HUES6 (cell line): ENCODE measurements around the gene PARP11.

Experiments
- H3K27ac ChIP-seq: 2 replicates; pipeline ENCODE4 v1.7.0; 2013; ENCODE audit warnings: low read depth, mild to moderate bottlenecking, low read length, inconsistent platforms
- H3K27me3 ChIP-seq: 2 replicates; pipeline ENCODE4 v1.6.1; 2013; ENCODE audit warnings: low read length; ENCODE audit not compliant: control insufficient read depth, insufficient read depth
- H3K36me3 ChIP-seq: 2 replicates; pipeline ENCODE4 v1.6.1; 2013; ENCODE audit warnings: low read length; ENCODE audit not compliant: control insufficient read depth, insufficient read depth
- H3K4me1 ChIP-seq: 2 replicates; pipeline ENCODE4 v1.6.1; 2013; ENCODE audit warnings: low read length; ENCODE audit not compliant: control insufficient read depth, insufficient read depth
- H3K4me3 ChIP-seq: 2 replicates; pipeline ENCODE4 v1.5.1; 2013; ENCODE audit warnings: low read depth, low read length
- H3K9ac ChIP-seq: one replicate; pipeline ENCODE4 v1.6.1; 2013; ENCODE audit warnings: mild to moderate bottlenecking, low read length
- H3K9me3 ChIP-seq: 2 replicates; pipeline ENCODE4 v1.6.1; 2013; ENCODE audit warnings: low read depth, low read length; ENCODE audit not compliant: control insufficient read depth, insufficient read depth

The PARP11 gene

GRCh38 chr12:3821441-3821840, 51.8 kb downstream of the PARP11 start:
- Histone ChIP-seq H3K27ac (peak overlapping the region; percentile 76), H3K9me3 (no peaks in the 10 kb centered on the region), H3K4me1 (peaks cover 12% of the 10 kb centered on the region), H3K9ac (peak overlapping the region; percentile 3), H3K4me3 (0 out of 2 replicates have a peak overlapping the region, but pooled peaks have one; percentile 6), H3K36me3 (peaks cover 14% of the 10 kb centered on the region), H3K27me3 (no peaks in the 10 kb centered on the region)

GRCh38 chr12:3820122-3820521, 53.1 kb downstream of the PARP11 start:
- no peaks in the 10 kb centered on the region for H3K9me3 ChIP-seq

GRCh38 chr12:3816266-3816665, 56.9 kb downstream of the PARP11 start:
- H3K9ac ChIP-seq, result no peak overlapping the region
- H3K27me3 ChIP-seq, result no peaks in the 10 kb centered on the region
- H3K27ac ChIP-seq, result no peak overlapping the region
- no peak overlapping the region for H3K4me3 ChIP-seq
- peaks cover 6% of the 10 kb centered on the region for H3K4me1 ChIP-seq
- H3K9me3 ChIP-seq, result no peaks in the 10 kb centered on the region
- 0 out of 2 replicates have a peak, but pooled peaks cover 4% of the 10 kb centered on the region for H3K36me3 ChIP-seq

More at GRCh38 chr12:3820122-3820521, 53.1 kb downstream of the PARP11 start:
- Histone ChIP-seq H3K27ac (no peak overlapping the region), H3K4me1 (peaks cover 12% of the 10 kb centered on the region), H3K9ac (no peak overlapping the region), H3K36me3 (0 out of 2 replicates have a peak, but pooled peaks cover 7% of the 10 kb centered on the region), H3K27me3 (no peaks in the 10 kb centered on the region), H3K4me3 (no peak overlapping the region)

- no peak overlapping the region for H3K9ac ChIP-seq
- H3K27me3 ChIP-seq, result no peaks in the 10 kb centered on the region
- H3K9me3 ChIP-seq, result no peaks in the 10 kb centered on the region
- no peaks in the 10 kb centered on the region for H3K4me1 ChIP-seq
- H3K36me3 ChIP-seq, result 0 out of 2 replicates have a peak, but pooled peaks cover 4% of the 10 kb centered on the region
- H3K27ac ChIP-seq, result no peak overlapping the region
- H3K4me3 ChIP-seq, result no peak overlapping the region
Measured at GRCh38 chr12:3815094-3815766, 58.0 kb downstream of the PARP11 start.

GRCh38 chr12:3810540-3810939, 62.7 kb downstream of the PARP11 start:
- Histone ChIP-seq H3K4me1 (peaks cover 3% of the 10 kb centered on the region; the same call in 1 of the 2 replicates), H3K27me3 (no peaks in the 10 kb centered on the region)

GRCh38 chr12:3810016-3810370, 63.2 kb downstream of the PARP11 start:
- H3K9me3 ChIP-seq, result no peaks in the 10 kb centered on the region
- no peak overlapping the region for H3K4me3 ChIP-seq
- H3K4me1 ChIP-seq, result peaks cover 3% of the 10 kb centered on the region; the same call in 1 of the 2 replicates
- H3K9ac ChIP-seq, result no peak overlapping the region
- no peaks in the 10 kb centered on the region for H3K36me3 ChIP-seq
- 0 out of 2 replicates have a peak overlapping the region, but pooled peaks have one; percentile 49 for H3K27ac ChIP-seq
- H3K27me3 ChIP-seq, result no peaks in the 10 kb centered on the region

More at GRCh38 chr12:3810540-3810939, 62.7 kb downstream of the PARP11 start:
- Histone ChIP-seq H3K36me3 (no peaks in the 10 kb centered on the region), H3K9ac (no peak overlapping the region), H3K9me3 (no peaks in the 10 kb centered on the region), H3K4me3 (no peak overlapping the region), H3K27ac (no peak overlapping the region)

- Histone ChIP-seq H3K27ac (0 out of 2 replicates have a peak overlapping the region, but pooled peaks have one; percentile 49), H3K9ac (no peak overlapping the region), H3K36me3 (no peaks in the 10 kb centered on the region)
Measured at GRCh38 chr12:3809357-3810015, 63.7 kb downstream of the PARP11 start.

GRCh38 chr12:3805077-3805476, 68.1 kb downstream of the PARP11 start:
- H3K36me3 ChIP-seq, result no peaks in the 10 kb centered on the region

More at GRCh38 chr12:3809357-3810015, 63.7 kb downstream of the PARP11 start:
- H3K9me3 ChIP-seq, result no peaks in the 10 kb centered on the region
- peaks cover 3% of the 10 kb centered on the region; the same call in 1 of the 2 replicates for H3K4me1 ChIP-seq
- no peak overlapping the region for H3K4me3 ChIP-seq
- no peaks in the 10 kb centered on the region for H3K27me3 ChIP-seq

GRCh38 chr12:3803865-3804472, 69.2 kb downstream of the PARP11 start:
- Histone ChIP-seq H3K36me3 (no peaks in the 10 kb centered on the region), H3K4me3 (no peak overlapping the region), H3K9me3 (no peaks in the 10 kb centered on the region), H3K27me3 (no peaks in the 10 kb centered on the region), H3K9ac (no peak overlapping the region), H3K27ac (no peak overlapping the region), H3K4me1 (no peaks in the 10 kb centered on the region)

More at GRCh38 chr12:3805077-3805476, 68.1 kb downstream of the PARP11 start:
- Histone ChIP-seq H3K27ac (no peak overlapping the region), H3K4me1 (peaks cover 3% of the 10 kb centered on the region; the same call in 1 of the 2 replicates), H3K27me3 (no peaks in the 10 kb centered on the region), H3K9me3 (no peaks in the 10 kb centered on the region), H3K4me3 (no peak overlapping the region), H3K9ac (no peak overlapping the region)

- no peaks in the 10 kb centered on the region for H3K27me3 ChIP-seq
- no peak overlapping the region for H3K4me3 ChIP-seq
- no peaks in the 10 kb centered on the region for H3K4me1 ChIP-seq
- H3K9ac ChIP-seq, result no peak overlapping the region
- peaks cover 3% of the 10 kb centered on the region; the same call in 1 of the 2 replicates for H3K36me3 ChIP-seq
- H3K9me3 ChIP-seq, result no peaks in the 10 kb centered on the region
- H3K27ac ChIP-seq, result no peak overlapping the region
Measured at GRCh38 chr12:3802721-3803120, 70.5 kb downstream of the PARP11 start.
